ENCODE results near the gene CTNNA3.

Gene CTNNA3

GRCh38 chr10:66833861-66834260 is 862.1 kb downstream of the CTNNA3 start:
- TF ChIP-seq, protein P1, sequence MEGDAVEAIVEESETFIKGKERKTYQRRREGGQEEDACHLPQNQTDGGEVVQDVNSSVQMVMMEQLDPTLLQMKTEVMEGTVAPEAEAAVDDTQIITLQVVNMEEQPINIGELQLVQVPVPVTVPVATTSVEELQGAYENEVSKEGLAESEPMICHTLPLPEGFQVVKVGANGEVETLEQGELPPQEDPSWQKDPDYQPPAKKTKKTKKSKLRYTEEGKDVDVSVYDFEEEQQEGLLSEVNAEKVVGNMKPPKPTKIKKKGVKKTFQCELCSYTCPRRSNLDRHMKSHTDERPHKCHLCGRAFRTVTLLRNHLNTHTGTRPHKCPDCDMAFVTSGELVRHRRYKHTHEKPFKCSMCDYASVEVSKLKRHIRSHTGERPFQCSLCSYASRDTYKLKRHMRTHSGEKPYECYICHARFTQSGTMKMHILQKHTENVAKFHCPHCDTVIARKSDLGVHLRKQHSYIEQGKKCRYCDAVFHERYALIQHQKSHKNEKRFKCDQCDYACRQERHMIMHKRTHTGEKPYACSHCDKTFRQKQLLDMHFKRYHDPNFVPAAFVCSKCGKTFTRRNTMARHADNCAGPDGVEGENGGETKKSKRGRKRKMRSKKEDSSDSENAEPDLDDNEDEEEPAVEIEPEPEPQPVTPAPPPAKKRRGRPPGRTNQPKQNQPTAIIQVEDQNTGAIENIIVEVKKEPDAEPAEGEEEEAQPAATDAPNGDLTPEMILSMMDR (IDR thresholded peaks at IDR 0.05; ENCODE audit: insufficient read depth, low read length, poor library complexity, severe bottlenecking): no peak
- no peak for TF ChIP-seq EZH2phosphoT487 (conservative IDR thresholded peaks at IDR 0.05; ENCODE audit: low read length)
- Histone ChIP-seq H3K27ac (ENCODE audit: low read depth, low read length) (no peak overlapping the region), H3K9me2 (replicated peaks; ENCODE audit: insufficient read depth, low read length) (no peaks in the 10 kb centered on the region), H3K9me3 (ENCODE audit: insufficient read depth, low read length) (no peaks in the 10 kb centered on the region), H3K4me2 (ENCODE audit: low read depth, low read length, poor library complexity, severe bottlenecking) (no peak overlapping the region), H4K20me1 (ENCODE audit: low read depth, low read length) (no peaks in the 10 kb centered on the region), H3K36me3 (ENCODE audit: low read length) (no peaks in the 10 kb centered on the region), H3F3A (ENCODE audit: insufficient read depth) (no peaks in the 10 kb centered on the region), H3K27me3 (ENCODE audit: low read length) (no peaks in the 10 kb centered on the region), H3K79me2 (ENCODE audit: insufficient read depth, low read length) (no peaks in the 10 kb centered on the region), H3K4me3 (ENCODE audit: insufficient read depth, low read length, poor library complexity, severe bottlenecking) (no peak overlapping the region), H2AFZ (ENCODE audit: low read depth, low read length, severe bottlenecking) (no peak overlapping the region), H3K9ac (ENCODE audit: low read length) (no peak overlapping the region)

GRCh38 chr10:66832781-66833422 is 863.1 kb downstream of the CTNNA3 start:
- Histone ChIP-seq H2AFZ (ENCODE audit: low read depth, low read length, severe bottlenecking) (no peak overlapping the region), H3K27me3 (ENCODE audit: low read length) (no peaks in the 10 kb centered on the region), H3K4me3 (ENCODE audit: insufficient read depth, low read length, poor library complexity, severe bottlenecking) (no peak overlapping the region), H3K9ac (ENCODE audit: low read length) (no peak overlapping the region), H3F3A (ENCODE audit: insufficient read depth) (no peaks in the 10 kb centered on the region), H3K9me2 (replicated peaks; ENCODE audit: insufficient read depth, low read length) (no peaks in the 10 kb centered on the region), H4K20me1 (ENCODE audit: low read depth, low read length) (no peaks in the 10 kb centered on the region), H3K27ac (ENCODE audit: low read depth, low read length) (no peak overlapping the region), H3K79me2 (ENCODE audit: insufficient read depth, low read length) (no peaks in the 10 kb centered on the region), H3K4me2 (ENCODE audit: low read depth, low read length, poor library complexity, severe bottlenecking) (no peak overlapping the region), H3K36me3 (ENCODE audit: low read length) (no peaks in the 10 kb centered on the region), H3K9me3 (ENCODE audit: insufficient read depth, low read length) (no peaks in the 10 kb centered on the region)
- TF ChIP-seq, protein P1 (IDR thresholded peaks at IDR 0.05; ENCODE audit: insufficient read depth, low read length, poor library complexity, severe bottlenecking): no peak
- TF ChIP-seq EZH2phosphoT487 (conservative IDR thresholded peaks at IDR 0.05; ENCODE audit: low read length): no peak

DNA sequence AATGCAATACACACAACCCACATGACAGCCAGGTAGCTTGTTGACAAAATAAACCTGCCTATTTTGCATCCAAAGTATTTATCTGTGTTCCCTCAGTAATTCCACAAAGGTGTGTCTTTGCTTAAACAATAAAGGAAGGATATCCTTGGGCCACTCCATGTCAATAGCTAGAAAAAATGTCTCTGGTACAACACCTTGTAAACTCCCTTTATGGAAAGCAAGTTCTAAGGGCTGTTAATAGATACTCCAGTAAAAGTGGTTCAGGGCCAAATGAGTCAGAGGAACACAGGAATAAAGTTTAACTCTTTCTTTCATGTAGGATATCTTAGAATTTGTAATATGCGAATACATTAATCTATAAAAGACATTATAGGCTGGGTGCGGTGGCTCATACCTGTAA is 867.0 kb downstream of the CTNNA3 start:
- Histone ChIP-seq H3K4me2 (ENCODE audit: low read depth, low read length, poor library complexity, severe bottlenecking) (no peak overlapping the region), H3K27ac (ENCODE audit: low read depth, low read length) (no peak overlapping the region), H3K79me2 (ENCODE audit: insufficient read depth, low read length) (no peaks in the 10 kb centered on the region), H3K9me3 (ENCODE audit: insufficient read depth, low read length) (no peaks in the 10 kb centered on the region), H3F3A (ENCODE audit: insufficient read depth) (no peaks in the 10 kb centered on the region), H3K9me2 (replicated peaks; ENCODE audit: insufficient read depth, low read length) (no peaks in the 10 kb centered on the region), H3K27me3 (ENCODE audit: low read length) (no peaks in the 10 kb centered on the region), H3K4me3 (ENCODE audit: insufficient read depth, low read length, poor library complexity, severe bottlenecking) (no peak overlapping the region), H2AFZ (ENCODE audit: low read depth, low read length, severe bottlenecking) (no peak overlapping the region), H4K20me1 (ENCODE audit: low read depth, low read length) (no peaks in the 10 kb centered on the region), H3K36me3 (ENCODE audit: low read length) (no peaks in the 10 kb centered on the region), H3K9ac (ENCODE audit: low read length) (no peak overlapping the region)
- TF ChIP-seq, protein P1 (IDR thresholded peaks at IDR 0.05; ENCODE audit: insufficient read depth, low read length, poor library complexity, severe bottlenecking): no peak
- TF ChIP-seq EZH2phosphoT487 (conservative IDR thresholded peaks at IDR 0.05; ENCODE audit: low read length): no peak
